HG02623 (cell line): Measurements from ENCODE around the gene CIITA.
"Not testable (repeated sequence)": the region's sequence is repeated elsewhere in the genome, so short reads cannot be mapped to it uniquely, and the experiment has no call there.

Experiments used
- ATAC-seq: cut with Tn5 transposase; IDR thresholded peaks from one replicate; pipeline ENCODE4 v1.9.1; 2021; ENCODE audit warnings: moderate library complexity; ENCODE audit not compliant: unreplicated experiment

The CIITA gene

DNA sequence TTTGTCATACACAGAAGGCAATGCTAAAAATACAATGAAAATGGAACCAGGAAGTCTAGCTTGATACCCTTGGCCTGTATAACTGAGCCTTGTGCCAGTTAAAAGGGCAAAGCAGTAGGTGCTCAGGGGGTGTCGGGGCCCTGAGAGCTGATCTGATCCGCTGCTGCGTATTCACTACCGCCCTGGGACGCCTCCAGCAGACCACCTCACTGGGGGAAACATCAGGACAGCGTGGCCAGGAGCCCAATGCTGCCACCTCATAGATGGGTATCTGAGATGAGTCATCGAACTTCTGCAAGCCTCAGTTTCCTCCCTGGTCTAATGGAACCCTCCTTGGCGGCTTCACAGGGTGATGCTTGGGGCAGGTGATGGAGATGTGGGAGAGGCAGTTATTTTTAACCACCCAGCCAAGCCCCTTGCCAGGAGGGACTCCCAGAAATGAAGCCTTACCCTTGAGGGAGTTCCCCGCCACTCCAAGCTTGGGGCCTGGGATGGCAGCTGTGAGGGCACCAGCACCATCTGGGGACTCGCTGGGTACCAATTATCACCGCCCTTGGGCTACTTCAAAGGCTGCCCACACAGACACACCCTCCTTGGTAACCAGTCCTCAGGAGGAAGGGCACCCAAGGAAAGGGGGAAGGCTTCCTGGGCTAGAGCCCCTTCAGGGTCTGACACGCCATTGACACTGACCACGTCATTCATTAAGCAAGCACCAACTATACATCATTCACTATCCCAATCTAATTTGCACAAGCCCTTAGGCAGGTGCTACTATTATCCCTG, 57.5 kb downstream of the CIITA start:
- ATAC-seq: no peak

DNA sequence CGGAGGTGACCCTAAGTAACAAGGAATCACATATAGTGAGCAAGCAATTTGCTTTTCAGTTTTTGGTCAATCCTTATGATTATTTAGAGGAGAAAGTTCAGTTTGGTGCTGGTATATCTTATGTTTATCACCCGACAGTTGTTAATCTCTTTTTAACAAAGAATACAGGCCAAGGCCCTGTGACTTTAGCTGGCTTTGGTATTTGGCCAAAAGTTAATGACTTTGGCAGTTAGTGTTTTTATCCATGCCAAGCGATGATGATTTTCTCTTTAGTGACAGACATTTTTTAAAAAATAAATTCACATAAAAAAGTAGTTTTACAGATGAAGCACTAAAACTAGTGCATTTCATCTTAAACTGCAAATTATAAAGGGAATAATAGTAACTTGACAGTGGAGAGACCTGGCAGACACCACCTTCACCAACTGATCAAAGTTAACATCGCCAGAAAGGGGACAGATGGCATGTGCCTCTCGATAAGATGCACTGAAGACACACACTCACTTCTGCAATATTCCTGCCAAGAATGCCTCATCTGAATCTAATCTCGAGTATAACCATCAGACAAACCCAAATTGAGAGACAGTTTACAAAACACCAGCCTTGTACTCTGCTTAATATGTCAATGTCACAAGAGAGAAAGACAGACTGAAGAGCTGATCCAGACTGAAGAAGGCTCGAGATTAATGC, 58.4 kb downstream of the CIITA start:
- no peak for ATAC-seq

DNA sequence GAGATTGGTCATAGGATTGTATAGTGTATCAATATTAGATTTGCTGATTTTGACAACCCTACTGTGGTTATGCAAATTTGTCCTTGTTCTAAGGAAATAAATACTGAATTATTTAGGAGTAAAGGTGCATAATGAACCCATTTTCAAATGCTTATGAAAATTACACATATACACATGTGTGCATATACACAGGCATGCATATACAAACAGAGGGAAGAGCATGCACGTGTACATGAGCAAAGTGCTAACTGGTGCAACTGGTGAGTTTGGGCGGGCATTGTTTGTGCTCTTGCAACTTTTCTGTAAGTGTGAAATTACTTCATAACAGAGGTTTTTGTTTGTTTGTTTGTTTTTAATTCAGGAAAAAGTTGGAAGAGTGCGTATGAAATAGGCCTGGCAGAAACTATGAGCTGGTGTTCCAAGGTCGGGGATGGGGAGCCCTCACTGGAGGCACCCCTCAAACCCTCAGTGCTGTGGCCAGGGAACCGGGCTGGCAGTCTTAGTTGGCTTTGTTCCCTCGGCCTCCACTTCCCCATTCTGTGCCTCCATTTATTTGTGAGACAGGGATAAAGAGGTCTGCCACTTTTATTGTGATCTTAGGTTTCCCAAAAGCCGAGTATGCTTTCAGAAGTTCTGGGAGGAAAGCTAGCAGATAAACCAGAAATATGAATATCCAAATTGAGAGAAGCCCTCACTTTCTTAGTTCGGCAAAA, 59.4 kb downstream of the CIITA start:
- no peak for ATAC-seq

DNA sequence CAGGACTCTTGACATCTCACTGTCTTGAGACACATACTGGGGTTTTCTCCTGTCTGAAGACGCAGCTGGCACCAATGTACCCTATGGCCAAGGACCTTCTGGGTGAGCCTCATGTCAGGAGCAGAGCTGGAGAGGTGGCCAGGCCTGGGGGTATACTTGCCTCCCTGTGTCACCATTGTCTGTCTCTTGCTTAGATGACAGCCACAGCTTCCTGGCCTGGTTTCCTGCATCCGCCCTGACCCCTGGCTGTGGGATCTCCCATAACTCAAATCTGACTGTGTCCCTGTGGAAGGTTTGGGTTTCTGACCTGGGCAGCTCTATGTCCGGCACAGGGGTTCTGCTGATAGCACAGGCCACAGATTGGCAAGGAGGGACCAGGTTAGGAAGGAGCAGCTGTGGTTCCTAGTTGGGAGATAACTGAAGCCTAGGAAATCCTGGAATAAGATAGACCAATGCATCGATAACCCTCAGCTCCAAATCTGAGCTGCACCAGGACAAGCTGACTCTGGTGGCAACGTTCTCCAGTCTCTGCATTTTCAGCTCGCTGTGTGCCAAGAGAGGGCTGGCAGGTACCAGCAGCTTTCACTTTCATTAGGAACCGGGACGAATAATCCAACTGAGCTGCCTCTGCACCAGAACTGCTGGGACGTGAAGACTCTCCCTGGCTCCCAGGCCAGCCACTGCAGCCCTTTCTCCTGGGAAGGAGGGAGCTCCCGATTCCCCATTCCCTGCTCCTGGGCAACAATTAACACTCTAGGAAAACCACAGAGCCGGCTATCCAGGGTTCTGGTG, 60.3 kb downstream of the CIITA start:
- ATAC-seq: no peak

DNA sequence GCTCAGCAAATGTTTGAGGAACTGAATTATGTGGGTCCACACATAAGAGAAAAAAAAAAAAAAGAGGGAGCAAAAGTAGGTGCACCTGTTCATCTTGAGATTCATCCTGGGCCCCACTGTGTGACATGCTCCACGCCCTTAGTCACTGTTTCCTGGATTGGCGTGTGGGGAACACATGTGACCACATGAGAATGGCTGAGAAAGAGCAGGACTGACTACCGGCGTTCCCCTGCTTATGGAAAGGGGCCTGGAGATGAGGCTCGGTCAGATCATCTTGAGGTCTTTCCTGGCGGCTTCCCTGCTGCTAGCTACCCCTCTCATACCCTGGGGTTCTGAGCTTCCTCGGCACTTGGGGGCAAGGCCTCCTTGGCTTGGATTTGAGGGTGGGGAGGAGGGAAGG, 61.3 kb downstream of the CIITA start:
- ATAC-seq: no peak

DNA sequence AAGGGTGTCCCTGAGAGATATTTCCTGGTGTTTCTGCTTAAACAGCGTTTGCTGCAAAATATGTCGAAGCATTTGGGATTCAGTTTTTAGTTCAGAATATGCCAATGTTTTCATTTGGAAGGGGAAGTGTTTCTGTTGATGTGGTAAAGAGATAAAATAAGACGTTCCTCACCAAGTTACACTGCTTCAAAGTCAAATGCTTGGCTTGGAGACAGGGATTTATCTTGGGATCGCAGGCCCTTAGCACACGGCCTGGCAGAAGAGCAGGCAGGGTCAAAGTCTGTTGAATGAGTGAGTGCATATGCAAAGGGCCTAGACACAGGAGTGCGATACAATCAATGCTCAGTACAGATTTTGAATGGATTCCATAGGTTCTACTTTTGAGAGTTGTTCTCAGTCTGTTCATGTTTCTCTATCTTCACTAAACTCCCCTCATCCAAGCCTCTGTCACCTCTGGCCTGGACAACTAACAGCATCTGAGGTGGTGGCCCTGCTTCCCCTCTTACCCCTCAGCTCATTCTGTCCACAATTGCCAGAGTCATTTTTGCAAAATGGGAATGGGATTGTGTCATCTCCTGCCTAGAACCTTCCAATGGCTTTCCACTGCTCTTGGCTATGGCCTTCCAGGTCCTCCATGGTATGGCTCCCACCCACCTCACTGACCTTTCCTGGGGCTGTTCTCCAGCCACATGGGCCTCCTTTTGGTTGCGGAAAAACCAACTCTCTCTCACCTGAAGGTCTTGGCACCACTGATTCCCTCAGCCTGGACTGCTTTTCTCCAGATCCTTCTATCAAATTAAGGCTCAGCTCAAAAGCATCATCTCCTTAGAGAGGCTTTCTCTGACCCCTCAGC, 62.0 kb downstream of the CIITA start:
- ATAC-seq: no peak

DNA sequence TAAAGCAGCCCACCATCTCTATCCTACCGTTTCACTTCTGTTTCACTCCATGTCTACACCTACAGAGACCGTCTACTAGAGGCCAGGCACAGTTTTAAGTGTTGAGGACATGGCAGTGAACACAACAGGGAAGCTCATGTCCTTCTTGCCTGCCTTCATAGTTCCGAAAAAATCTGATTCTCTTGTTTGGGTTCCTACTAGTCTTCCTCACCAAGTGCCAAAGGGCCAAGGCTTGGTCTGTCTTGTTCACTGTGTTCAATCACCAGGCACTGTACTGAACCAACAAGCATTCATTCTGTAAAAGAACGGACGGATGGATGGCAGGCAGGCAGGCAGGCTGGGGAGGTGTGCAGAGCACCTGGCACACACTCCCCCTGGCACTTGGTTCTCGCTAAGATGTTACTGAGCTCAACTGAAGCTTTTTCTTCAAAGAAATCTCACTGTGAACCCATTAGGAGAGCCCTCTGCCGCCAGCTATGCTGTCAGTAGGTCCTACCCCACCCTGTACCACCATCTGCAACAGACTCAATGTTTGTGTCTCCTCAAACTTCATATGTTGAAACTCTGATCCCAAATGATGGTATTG, 62.7 kb downstream of the CIITA start:
- ATAC-seq: no peak

DNA sequence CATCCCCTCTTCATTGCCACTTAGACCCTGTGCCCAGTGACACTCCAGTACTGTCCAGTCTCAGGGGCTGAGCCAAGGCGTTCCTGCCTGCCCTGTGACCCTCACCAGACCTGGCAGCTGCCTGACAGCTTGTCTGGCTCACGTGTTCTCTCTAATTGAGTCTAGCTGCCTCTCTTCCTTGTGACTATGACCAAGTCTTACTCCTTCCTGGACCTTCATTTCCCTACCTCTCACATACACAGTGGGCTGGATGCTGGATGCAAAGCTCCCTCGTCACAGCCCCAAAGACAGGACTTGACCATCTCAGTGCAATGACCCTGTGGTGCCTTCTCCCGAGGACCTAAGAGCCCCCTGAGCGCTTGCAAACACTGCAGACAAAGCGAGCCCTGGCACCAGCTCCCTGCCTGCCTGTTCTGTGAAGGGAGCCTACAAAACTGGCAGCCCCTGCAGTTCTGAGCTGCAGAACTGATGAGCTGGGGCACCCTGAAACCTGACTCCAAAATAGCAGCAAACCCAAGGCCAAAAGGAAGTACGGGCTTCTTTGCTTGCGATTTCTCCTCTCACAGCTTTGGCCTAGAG, 63.6 kb downstream of the CIITA start:
- no peak for ATAC-seq

DNA sequence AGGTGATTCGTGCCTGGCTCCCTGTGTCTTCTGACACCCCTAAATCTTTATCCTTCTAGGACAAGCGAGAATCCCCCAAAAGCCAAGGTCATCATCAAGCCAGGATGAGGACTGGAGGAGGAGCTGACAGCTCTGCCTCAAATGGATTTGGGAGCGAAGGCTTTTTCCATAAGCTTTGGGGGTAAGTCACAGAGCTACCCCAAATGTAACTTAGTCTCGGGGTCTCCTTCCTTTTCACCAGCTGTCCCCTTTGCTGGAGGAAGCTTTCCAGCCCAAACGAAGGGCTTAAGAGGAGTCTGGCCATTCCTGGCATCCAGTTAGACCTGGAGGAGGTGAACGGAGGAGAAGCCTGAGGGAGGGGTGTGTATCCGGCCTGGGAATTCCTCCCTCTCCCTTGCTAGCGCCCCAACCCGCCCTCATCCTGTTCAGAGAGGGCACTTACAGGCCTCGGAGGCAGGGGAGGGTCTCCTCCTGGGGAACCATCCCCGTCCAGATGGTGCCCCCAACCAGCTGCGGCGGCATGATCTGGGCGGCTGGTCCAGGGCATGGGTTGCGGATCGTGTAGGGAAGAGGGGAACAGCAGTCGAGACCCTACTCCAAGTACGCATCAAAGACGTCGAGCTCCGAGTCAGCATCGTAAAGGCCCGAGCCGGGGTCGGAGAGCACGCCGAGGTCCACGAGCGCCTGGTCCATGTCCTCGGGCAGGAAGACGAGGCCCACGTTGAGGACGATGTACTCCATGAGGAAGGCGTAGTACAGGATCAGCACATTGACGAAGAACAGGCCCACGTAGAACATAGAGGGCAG, 64.3 kb downstream of the CIITA start:
- no peak for ATAC-seq

DNA sequence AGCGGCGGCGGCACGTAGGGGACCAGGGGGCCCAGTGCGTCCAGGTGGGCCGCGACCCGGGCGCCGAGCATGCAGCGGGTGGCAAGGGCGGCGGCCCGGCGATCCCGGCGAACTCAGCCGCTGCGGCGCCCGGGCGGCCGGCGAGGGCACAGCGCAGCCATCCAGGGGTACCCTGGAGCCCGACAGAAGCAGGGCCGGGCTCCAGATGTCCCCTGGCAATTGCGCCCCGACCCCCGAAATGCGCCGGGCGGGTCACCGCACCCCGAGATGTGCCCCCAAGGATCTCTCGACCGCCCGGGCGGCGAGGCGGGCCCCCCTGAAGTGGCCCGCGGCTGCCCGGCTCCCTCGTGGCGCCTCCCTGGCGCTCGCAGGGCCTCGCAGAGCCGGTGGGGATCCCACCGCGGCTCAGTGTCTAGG, 64.9 kb downstream of the CIITA start:
- ATAC-seq: not testable (repeated sequence)

DNA sequence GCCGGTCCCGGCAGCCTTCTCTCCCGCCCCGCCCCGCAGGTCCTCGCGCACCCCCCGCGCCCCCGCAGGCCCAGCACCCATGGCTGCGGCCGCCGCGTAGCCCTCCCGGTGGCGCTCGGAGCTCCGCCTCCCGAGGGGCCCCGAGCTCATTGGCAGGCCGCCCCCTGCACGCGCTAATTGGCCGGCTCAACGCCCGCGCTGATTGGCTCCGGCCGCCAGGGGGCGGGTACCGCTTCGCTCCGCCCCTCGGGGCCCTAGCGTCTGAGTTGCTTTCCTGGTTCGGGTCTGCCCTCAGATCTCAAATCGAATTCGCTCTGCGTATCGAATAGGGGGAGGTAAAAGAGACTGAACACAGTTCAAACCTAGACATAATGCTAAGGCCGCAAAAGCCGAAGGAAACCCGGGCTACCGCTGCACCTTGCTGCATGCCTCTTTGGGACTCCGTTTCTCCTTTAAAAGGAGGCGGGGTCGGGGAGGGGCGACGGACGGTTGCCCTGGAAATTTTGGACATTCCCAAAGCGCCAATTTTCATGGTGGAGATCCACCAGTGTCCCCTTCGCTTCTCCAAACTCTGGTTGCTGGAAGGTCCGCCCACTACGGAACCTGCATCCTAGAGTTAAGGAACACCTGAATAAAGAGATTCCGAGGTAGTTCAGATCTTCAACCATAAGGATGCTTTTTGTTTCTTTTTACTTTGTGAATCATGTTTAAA, 65.5 kb downstream of the CIITA start, which contains the start of gene DEXI:
DEXI (minus strand) TSS at position 117 of the 712 bp plus-strand sequence. CDS start 463 bp downstream, outside the sequence.
- peak; percentile 60 for ATAC-seq

DNA sequence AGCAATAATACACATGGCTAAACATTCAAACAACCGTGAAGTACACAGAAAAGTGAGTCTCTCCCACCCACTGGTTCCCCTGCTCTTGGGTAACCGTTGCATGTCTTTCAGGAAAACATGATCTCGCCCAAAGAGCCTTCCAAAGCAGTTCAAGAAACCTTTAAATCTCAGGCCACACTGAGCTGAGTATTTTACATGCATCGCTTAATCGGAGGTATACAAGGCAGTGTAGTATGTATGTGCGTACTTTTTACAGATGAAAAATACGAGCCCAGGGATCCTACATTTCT, 66.0 kb downstream of the CIITA start:
- ATAC-seq: no peak

DNA sequence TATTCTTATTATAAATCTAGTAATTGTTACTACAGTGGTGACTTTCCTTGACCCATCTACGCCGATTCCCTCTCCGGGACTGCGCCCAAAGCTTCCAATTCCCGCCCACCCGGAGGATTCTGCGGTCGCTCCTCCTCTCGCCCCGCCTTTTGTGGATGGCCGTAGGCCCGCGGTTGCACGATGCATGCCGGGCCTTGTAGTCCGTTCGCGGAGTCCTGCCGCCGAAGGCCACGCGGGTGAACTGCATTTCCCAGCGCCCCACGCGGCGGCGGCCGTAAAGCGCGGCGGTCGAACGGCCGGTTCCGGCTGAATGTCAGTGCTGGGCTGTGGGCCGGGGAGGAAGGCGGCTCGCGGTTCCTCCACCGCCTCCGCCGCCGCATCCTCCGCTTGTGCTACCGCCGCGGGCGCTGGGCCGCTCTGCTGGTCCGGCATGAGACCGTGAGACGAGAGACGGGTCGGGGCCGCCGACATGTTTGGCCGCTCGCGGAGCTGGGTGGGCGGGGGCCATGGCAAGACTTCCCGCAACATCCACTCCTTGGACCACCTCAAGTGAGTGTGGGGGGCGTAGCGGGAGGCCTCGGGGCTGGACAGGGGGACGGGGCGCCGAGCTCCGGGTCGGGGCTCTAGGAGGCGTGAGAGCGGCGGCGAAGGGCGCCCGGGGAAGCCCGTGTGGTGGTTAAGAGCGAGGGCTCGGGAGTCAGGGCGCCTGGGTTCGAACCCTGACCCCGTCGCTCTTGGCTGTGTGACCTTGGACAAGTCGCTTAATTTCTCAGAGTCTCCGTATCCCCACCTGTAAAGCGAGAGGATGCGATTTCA, 67.5 kb downstream of the CIITA start, which contains the start of gene CLEC16A:
CLEC16A (plus strand) TSS at position 316 of the 816 bp plus-strand sequence; CDS start at position 470, 154 bp downstream.
- ATAC-seq: peak; percentile 63

DNA sequence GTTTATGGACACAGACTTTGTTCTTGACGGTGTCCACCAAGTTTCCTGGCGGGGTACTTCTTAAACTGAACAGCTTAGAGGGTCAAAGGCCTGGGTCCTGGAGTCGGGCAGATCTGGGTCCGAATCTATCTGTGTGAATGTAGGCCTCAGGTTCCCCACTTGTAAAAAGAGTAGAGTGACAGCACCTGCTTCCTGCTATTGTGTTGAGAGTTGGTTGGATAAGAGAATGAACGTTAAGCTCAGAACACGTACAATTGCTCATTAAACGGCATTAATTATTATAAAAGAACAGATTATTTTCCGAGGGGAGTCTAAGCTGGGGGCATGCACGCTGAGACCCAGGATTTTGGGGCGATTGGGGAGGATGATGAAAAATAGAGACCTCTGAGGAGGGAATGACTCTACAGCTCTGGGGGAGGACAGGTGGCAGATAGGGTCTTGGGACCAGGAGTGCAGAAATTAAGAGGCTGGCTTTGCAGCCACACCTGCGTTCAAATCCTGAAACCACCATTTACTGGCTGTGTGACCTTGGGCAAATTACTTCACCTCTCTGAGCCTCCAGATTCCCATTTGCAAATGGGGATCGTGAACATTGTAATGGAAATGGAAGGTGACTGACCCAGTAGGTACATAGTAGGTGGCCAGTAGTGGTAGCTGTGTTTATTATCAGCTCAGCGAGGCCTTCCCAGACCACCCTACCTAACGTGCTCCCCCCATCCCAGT, 68.2 kb downstream of the CIITA start:
- no peak for ATAC-seq

DNA sequence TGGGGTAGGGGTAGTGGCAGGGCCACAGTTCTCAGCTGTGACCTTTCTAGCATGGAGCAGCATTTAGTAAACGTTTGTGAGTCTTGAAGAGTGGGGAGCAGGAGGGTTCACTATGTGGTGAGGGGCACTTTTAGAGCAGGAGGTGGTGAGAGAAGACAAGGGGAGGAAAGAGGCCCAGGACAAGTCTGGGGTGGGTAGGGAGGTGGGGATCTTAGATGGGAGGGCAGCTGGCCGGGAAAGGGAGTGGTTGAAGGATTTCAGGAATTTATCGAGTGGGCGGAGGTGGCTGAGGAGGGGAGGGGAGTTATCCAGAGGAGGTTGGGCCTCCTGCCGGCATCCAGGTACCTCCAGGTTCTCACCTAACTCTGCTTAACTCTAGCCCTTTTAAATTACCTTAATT, 69.3 kb downstream of the CIITA start:
- no peak for ATAC-seq

DNA sequence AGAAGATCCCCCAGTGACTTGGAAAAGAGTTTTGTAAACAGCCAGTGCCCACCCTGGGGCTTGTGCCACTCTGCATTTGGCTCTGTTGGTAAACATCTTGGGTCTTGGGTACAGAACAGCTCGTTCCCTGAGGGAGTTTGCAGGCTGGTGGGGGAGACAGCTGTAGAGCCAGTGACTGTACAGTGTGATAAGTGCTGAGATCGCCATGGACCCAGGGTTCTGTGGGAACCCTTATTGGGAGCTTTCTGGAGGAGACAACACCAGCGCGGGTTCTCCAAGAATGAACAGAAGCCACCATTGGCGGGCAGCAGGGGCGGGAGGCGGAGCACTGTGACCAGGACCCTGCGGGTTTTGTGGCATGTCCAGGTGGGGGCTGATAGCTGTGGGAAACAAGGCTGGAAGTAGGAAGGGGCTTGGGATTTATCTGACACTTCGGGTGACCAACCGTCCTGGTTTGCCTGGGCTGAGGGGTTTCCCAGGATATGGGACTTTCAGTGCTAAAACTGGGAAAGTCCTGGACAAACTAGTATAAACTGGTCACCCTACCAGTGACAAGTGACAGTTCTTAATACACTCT, 70.3 kb downstream of the CIITA start:
- ATAC-seq: no peak
